ENCODE results near the gene WNT6. TPM values are rescaled to one million over a fixed set of nuclear protein-coding genes. Genes with fewer than 3 reads are reported as not detected.
A peak's percentile ranks its signal among the peaks of the same experiment; 100 is the strongest.

Gene WNT6
- total RNA-seq, 1 experiment from 2014 or later = 7.8 TPM

DNA sequence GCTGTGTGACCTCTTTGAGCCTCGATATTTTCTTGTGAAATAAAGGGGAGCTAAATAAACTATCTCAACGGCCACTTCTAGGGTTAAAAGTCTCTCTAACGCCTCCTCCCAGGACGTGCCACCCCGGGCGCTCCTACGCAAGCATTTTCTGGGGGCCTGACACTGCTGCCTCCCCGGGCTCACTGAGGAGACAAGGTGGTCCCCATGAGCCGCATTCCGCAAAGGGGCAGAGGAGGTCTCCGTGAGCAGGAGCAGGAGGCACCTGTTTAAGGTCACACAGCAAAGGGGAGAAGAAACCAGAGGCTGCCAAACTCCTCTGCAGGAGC lies 20.1 kb downstream of the WNT6 start:
- no peaks in the 10 kb centered on the region for H3K79me2 ChIP-seq (ENCODE audit: low read length)
- peak overlapping the region; percentile 56 for H3K4me3 ChIP-seq (ENCODE audit: low read length)
- no peaks in the 10 kb centered on the region for H3K27me3 ChIP-seq (ENCODE audit: low read length)
- H3K9ac ChIP-seq (ENCODE audit: low read length) = peak overlapping the region; percentile 61
- H3K4me1 ChIP-seq (ENCODE audit: low read length) = peaks cover 24% of the 10 kb centered on the region
- DNase-seq = no peak
- H3K9me2 ChIP-seq (replicated peaks; ENCODE audit: insufficient read depth, low read length) = no peaks in the 10 kb centered on the region
- 0 out of 2 replicates have a peak, but pooled peaks cover 4% of the 10 kb centered on the region for H4K20me1 ChIP-seq (ENCODE audit: insufficient read depth, low read depth, low read length)
- H3K36me3 ChIP-seq (ENCODE audit: insufficient read depth, low read length) = no peaks in the 10 kb centered on the region
- H3K9me3 ChIP-seq (ENCODE audit: low read length) = no peaks in the 10 kb centered on the region
- H3K27ac ChIP-seq (ENCODE audit: low read length) = no peak overlapping the region
- H2AFZ ChIP-seq (ENCODE audit: low read length) = peak overlapping the region; percentile 76; the same call in 1 of the 2 replicates
- H3K4me2 ChIP-seq (ENCODE audit: low read depth, low read length, poor library complexity, severe bottlenecking) = peak overlapping the region; percentile 75

DNA sequence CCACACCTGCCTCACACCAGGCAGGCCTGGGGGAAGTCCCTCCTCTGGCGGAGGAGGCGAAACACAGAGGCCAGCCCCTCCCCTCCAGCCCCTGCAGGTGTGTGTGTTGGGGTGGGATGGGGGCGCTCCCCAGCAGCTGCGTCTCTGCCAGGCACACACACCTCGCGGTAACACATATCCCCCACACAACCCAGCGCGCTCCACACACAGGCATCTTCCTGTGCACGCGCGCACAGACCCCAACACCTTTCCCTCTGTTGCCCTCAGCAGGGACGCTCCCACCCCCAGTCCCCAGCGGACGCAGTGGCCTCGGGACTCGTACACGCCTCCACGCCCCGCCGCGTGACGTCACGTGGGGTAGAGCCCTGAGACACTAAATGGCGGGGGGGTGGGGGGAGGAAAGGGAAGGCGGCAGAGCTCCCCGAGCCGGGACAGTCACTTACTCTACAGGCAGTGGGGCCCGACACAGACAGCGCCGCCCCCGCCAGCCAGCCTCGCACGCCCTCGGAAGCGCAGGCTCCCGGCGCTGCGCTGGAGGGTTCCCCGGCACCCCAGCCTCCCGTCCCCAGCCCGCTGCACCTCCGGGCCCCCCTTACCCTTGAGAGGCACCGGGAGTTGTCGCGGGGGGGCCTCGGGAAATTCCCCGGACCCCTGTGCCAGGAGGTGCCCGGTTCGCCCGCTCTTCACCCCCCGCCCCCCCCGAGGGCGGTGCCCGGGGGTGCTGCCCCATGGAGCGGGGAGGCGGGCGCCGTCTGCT lies 20.7 kb downstream of the WNT6 start, which contains the start of gene WNT10A:
Gene WNT10A (plus strand): TSS at position 751 of the 757 bp plus-strand sequence. CDS start 144 bp downstream, outside the sequence.
- Histone ChIP-seq H3K9ac (ENCODE audit: low read length) (peak within 1 kb of the TSS; percentile 61), H3K27me3 (ENCODE audit: low read length) (no peaks in the 10 kb centered on the region), H3K4me2 (ENCODE audit: low read depth, low read length, poor library complexity, severe bottlenecking) (peak within 1 kb of the TSS; percentile 75), H3K27ac (ENCODE audit: low read length) (no peak within 1 kb of the TSS), H3K36me3 (ENCODE audit: insufficient read depth, low read length) (no peaks in the 10 kb centered on the region), H3K9me3 (ENCODE audit: low read length) (no peaks in the 10 kb centered on the region), H3K79me2 (ENCODE audit: low read length) (no peaks in the 10 kb centered on the region), H3K9me2 (replicated peaks; ENCODE audit: insufficient read depth, low read length) (no peaks in the 10 kb centered on the region), H3K4me3 (ENCODE audit: low read length) (peak within 1 kb of the TSS; percentile 56), H3K4me1 (ENCODE audit: low read length) (peaks cover 24% of the 10 kb centered on the region), H2AFZ (ENCODE audit: low read length) (peak within 1 kb of the TSS; percentile 76; the same call in 1 of the 2 replicates), H4K20me1 (ENCODE audit: insufficient read depth, low read depth, low read length) (0 out of 2 replicates have a peak, but pooled peaks cover 4% of the 10 kb centered on the region)
- peak; percentile 60 for DNase-seq

DNA sequence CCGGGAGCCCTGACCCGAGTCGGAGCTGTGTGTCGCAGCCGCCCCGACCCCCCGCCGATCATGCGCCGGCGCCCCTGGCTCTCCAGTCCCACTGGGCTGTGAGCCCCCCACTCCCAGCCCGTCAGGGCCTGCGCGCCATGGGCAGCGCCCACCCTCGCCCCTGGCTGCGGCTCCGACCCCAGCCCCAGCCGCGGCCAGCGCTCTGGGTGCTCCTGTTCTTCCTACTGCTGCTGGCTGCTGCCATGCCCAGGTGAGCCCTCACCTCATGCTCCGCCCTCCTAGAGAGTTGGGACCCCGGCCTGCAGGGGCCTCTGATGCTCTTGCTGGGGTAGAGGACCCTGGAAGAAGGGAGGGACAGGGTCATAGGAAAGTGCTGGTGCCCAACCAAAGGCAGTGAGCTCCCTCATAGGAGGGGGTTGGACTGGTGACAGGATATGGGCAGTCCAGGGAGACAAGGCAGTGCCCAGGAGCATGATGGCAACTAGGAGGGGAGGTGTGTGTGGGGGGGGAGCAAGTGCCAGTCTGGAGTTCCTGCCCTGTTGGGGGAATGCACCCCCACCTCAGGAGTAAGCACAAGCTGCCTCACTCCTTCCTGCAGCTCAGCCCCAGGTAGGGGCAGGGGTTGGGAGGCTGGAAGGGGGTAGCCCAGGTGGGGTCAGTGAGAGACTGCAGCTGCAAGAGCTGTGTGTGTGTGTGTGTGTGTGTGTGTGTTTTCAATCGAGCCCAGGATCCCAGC lies 21.4 kb downstream of the WNT6 start:
- H3K9me2 ChIP-seq (replicated peaks; ENCODE audit: insufficient read depth, low read length) = no peaks in the 10 kb centered on the region
- H3K4me3 ChIP-seq (ENCODE audit: low read length) = peak overlapping the region; percentile 56
- 0 out of 2 replicates have a peak, but pooled peaks cover 3% of the 10 kb centered on the region for H4K20me1 ChIP-seq (ENCODE audit: insufficient read depth, low read depth, low read length)
- no peaks in the 10 kb centered on the region for H3K9me3 ChIP-seq (ENCODE audit: low read length)
- peak overlapping the region; percentile 61 for H3K9ac ChIP-seq (ENCODE audit: low read length)
- peaks cover 31% of the 10 kb centered on the region for H3K4me1 ChIP-seq (ENCODE audit: low read length)
- no peak overlapping the region for H2AFZ ChIP-seq (ENCODE audit: low read length)
- no peak for DNase-seq
- H3K4me2 ChIP-seq (ENCODE audit: low read depth, low read length, poor library complexity, severe bottlenecking) = peak overlapping the region; percentile 75
- no peak overlapping the region for H3K27ac ChIP-seq (ENCODE audit: low read length)
- H3K79me2 ChIP-seq (ENCODE audit: low read length) = no peaks in the 10 kb centered on the region
- H3K36me3 ChIP-seq (ENCODE audit: insufficient read depth, low read length) = no peaks in the 10 kb centered on the region
- no peaks in the 10 kb centered on the region for H3K27me3 ChIP-seq (ENCODE audit: low read length)

DNA sequence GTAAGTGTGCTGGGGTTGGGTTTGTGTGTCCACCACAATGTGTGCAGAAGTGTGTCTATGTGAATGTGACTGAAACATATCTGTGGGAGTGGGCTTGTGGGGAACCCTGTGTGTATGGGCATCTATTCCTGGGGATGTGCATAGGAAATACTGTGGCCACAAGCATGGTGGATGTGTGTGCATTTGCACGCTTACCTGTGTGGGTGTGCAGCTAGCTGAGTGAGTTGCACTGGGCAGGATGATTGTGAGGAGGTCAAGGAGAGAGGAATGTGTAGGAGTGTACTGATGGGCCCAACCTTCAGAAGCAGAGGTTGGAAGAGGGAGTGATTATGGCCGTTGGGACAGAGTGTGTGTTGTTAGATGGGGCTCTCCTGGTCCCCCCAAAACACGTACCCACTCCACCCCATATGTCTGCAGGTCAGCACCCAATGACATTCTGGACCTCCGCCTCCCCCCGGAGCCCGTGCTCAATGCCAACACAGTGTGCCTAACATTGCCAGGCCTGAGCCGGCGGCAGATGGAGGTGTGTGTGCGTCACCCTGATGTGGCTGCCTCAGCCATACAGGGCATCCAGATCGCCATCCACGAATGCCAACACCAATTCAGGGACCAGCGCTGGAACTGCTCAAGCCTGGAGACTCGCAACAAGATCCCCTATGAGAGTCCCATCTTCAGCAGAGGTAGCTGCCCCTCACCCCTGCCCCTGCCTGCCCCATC lies 22.3 kb downstream of the WNT6 start:
- H3K27me3 ChIP-seq (ENCODE audit: low read length) = no peaks in the 10 kb centered on the region
- H2AFZ ChIP-seq (ENCODE audit: low read length) = no peak overlapping the region
- H3K4me2 ChIP-seq (ENCODE audit: low read depth, low read length, poor library complexity, severe bottlenecking) = no peak overlapping the region
- H4K20me1 ChIP-seq (ENCODE audit: insufficient read depth, low read depth, low read length) = no peaks in the 10 kb centered on the region
- peaks cover 40% of the 10 kb centered on the region for H3K4me1 ChIP-seq (ENCODE audit: low read length)
- H3K27ac ChIP-seq (ENCODE audit: low read length) = no peak overlapping the region
- DNase-seq = no peak
- H3K4me3 ChIP-seq (ENCODE audit: low read length) = no peak overlapping the region
- no peaks in the 10 kb centered on the region for H3K36me3 ChIP-seq (ENCODE audit: insufficient read depth, low read length)
- H3K79me2 ChIP-seq (ENCODE audit: low read length) = no peaks in the 10 kb centered on the region
- no peak overlapping the region for H3K9ac ChIP-seq (ENCODE audit: low read length)
- H3K9me2 ChIP-seq (replicated peaks; ENCODE audit: insufficient read depth, low read length) = no peaks in the 10 kb centered on the region
- no peaks in the 10 kb centered on the region for H3K9me3 ChIP-seq (ENCODE audit: low read length)

DNA sequence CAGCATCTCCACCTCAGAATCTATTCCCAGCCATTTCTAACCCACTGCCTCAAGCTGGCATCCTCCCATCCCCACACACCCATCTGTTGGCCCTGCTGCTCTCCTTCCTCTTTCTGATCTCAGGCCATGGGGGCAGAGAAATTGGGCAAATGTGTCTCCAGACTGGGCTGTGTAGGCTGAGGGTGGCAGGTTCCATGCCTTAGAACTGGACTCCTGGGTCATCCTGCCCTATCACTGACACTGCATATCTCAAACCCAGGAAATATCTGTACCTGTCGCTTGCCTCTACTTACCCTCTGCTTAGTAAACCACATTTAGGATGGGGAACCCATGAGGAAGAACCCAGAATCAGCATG lies 22.8 kb downstream of the WNT6 start:
- Histone ChIP-seq H3K9me2 (replicated peaks; ENCODE audit: insufficient read depth, low read length) (no peaks in the 10 kb centered on the region), H3K4me2 (ENCODE audit: low read depth, low read length, poor library complexity, severe bottlenecking) (no peak overlapping the region), H3K4me1 (ENCODE audit: low read length) (peaks cover 42% of the 10 kb centered on the region), H3K4me3 (ENCODE audit: low read length) (no peak overlapping the region), H3K27ac (ENCODE audit: low read length) (no peak overlapping the region), H3K36me3 (ENCODE audit: insufficient read depth, low read length) (no peaks in the 10 kb centered on the region), H3K9ac (ENCODE audit: low read length) (no peak overlapping the region), H3K27me3 (ENCODE audit: low read length) (no peaks in the 10 kb centered on the region), H3K79me2 (ENCODE audit: low read length) (no peaks in the 10 kb centered on the region), H2AFZ (ENCODE audit: low read length) (no peak overlapping the region), H4K20me1 (ENCODE audit: insufficient read depth, low read depth, low read length) (no peaks in the 10 kb centered on the region), H3K9me3 (ENCODE audit: low read length) (no peaks in the 10 kb centered on the region)
- no peak for DNase-seq

DNA sequence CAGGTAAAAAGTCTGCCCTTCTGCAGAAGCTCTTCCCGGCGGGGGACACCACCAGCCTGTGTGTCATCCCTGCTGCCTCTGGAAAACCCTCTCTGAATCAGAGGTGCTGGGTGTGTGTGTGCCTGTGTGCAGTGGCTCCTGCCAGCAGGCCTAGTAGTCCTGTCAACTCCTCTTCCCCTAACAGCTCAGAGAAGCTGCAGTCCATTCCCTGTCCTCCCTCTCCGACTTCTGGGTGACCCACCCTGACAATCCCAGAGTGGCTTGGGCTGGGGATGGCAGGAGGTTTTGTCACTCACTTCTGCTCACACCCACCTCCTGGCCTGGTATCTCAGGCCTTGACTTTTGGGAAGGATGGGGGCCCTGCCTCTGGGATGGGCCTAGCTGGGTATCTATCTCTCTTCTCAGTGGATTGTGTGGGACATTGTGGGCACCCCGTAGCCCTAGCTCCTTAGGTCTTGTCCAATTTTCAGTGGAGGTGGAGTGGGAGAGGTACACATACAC lies 23.3 kb downstream of the WNT6 start:
- no peak overlapping the region for H3K27ac ChIP-seq (ENCODE audit: low read length)
- no peak overlapping the region for H3K4me2 ChIP-seq (ENCODE audit: low read depth, low read length, poor library complexity, severe bottlenecking)

DNA sequence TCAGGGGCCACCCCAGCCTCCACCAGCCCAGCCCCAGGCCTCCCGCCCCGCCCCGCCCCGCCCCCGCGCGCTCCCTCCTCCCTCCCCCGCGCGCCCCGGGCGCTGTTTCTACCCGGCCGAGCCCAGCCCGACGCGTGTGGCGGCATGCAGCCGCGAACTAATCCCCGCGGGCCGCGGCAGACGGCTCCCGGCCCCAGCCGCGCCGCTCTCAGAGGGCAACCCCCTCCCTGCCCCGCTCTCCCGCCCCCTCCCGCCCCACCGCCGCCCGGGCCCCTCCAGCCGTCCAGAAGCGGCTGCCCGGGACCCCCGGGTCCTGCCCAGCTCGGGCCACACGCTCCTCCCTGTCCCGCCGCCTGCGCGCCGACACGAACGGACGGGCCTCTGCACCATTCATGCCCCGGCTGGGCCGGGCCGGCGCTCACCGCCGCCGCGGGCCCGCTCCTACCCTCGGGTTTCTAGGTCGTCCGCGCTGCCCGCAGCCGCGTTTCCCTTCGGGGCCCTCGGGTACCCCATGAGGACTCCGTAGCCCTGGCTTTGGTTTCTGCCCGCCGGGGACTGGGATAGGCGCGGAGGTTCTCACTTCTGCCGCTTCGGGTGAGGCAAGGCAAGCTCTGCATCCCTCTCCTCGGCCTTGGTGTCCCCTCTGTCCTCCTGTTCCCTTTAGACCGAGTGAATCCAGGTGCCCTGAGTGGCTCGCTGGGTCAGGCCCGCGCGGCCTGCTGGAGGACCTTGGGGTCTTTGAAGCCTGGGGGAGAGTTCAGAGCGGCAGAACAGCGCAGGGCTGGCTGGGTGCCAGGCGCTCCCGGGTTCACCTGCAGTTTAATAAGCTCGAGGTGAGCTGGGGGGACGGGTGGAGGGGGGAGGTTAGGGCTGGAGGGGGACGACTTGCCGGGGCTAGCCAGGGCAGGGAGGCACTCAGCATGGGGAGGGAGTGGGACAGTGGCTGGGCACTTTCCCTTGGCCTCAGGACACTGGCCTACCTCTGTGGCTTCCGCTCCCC lies 24.2 kb downstream of the WNT6 start:
- H3K9ac ChIP-seq (ENCODE audit: low read length) = no peak overlapping the region
- no peak overlapping the region for H3K4me3 ChIP-seq (ENCODE audit: low read length)
- no peak overlapping the region for H3K4me2 ChIP-seq (ENCODE audit: low read depth, low read length, poor library complexity, severe bottlenecking)
- no peaks in the 10 kb centered on the region for H3K36me3 ChIP-seq (ENCODE audit: insufficient read depth, low read length)
- H4K20me1 ChIP-seq (ENCODE audit: insufficient read depth, low read depth, low read length) = no peaks in the 10 kb centered on the region
- no peaks in the 10 kb centered on the region for H3K79me2 ChIP-seq (ENCODE audit: low read length)
- H3K27ac ChIP-seq (ENCODE audit: low read length) = no peak overlapping the region
- H3K27me3 ChIP-seq (ENCODE audit: low read length) = no peaks in the 10 kb centered on the region
- no peaks in the 10 kb centered on the region for H3K9me2 ChIP-seq (replicated peaks; ENCODE audit: insufficient read depth, low read length)
- no peaks in the 10 kb centered on the region for H3K9me3 ChIP-seq (ENCODE audit: low read length)
- no peak overlapping the region for H2AFZ ChIP-seq (ENCODE audit: low read length)
- DNase-seq = no peak
- peaks cover 41% of the 10 kb centered on the region for H3K4me1 ChIP-seq (ENCODE audit: low read length)

More for the DNA sequence above, 23.3 kb downstream of the WNT6 start:
- no peaks in the 10 kb centered on the region for H3K79me2 ChIP-seq (ENCODE audit: low read length)
- no peaks in the 10 kb centered on the region for H3K27me3 ChIP-seq (ENCODE audit: low read length)
- H4K20me1 ChIP-seq (ENCODE audit: insufficient read depth, low read depth, low read length) = no peaks in the 10 kb centered on the region
- H3K36me3 ChIP-seq (ENCODE audit: insufficient read depth, low read length) = no peaks in the 10 kb centered on the region
- no peaks in the 10 kb centered on the region for H3K9me2 ChIP-seq (replicated peaks; ENCODE audit: insufficient read depth, low read length)
- H3K4me3 ChIP-seq (ENCODE audit: low read length) = no peak overlapping the region
- peaks cover 41% of the 10 kb centered on the region for H3K4me1 ChIP-seq (ENCODE audit: low read length)
- no peak overlapping the region for H2AFZ ChIP-seq (ENCODE audit: low read length)
- H3K9ac ChIP-seq (ENCODE audit: low read length) = no peak overlapping the region
- H3K9me3 ChIP-seq (ENCODE audit: low read length) = no peaks in the 10 kb centered on the region
- DNase-seq = no peak
